Measurements from ENCODE around the gene SUSD1. TPM values are rescaled to one million over a fixed set of nuclear protein-coding genes. Genes with fewer than 3 reads are reported as not detected.

Gene SUSD1
- total and polyA plus RNA-seq, 4 donors, result 1.2 to 19.0 (median 3.2) TPM

GRCh38 chr9:112049811-112050516 is 125.1 kb downstream of the SUSD1 start:
- 72% methylated on average over 4 of the region's 4 CpGs for WGBS
- Histone ChIP-seq H3K4me1 (ENCODE audit: control insufficient read depth in 4 of 4, insufficient read depth in 4 of 4, low read length in 3 of 4) (peaks cover 2 to 27% (median 21%) of the 10 kb centered on the region in 4 donors), H3K4me3 (ENCODE audit: low read depth in 1 of 3, low read length in 3 of 3) (no peak overlapping the region), H3K27me3 (ENCODE audit: control insufficient read depth in 4 of 4, insufficient read depth in 4 of 4, low read length in 3 of 4) (no peaks in the 10 kb centered on the region), H3K9ac (ENCODE audit: low read depth in 1 of 2, low read length in 2 of 2) (no peak overlapping the region), H3K27ac (ENCODE audit: low read depth in 1 of 2, low read length in 2 of 2) (peak overlapping the region; percentile 52 to 63), H3K9me3 (ENCODE audit: control insufficient read depth in 4 of 4, low read length in 3 of 4) (no peaks in the 10 kb centered on the region), H3K36me3 (ENCODE audit: control insufficient read depth in 4 of 4, insufficient read depth in 3 of 4, low read depth in 1 of 4, low read length in 3 of 4) (no peaks in the 10 kb centered on the region)
- DNase-seq (ENCODE audit: low spot score), result no peak
- TF ChIP-seq FOXA1 (IDR thresholded peaks at IDR 0.05), result no peak
- TF ChIP-seq FOXA2 (IDR thresholded peaks at IDR 0.05), result no peak
- no peak for TF ChIP-seq TAF1 (conservative IDR thresholded peaks at IDR 0.05)
- no peak for TF ChIP-seq NR2F2 (IDR thresholded peaks at IDR 0.05)
- TF ChIP-seq, protein P1, sequence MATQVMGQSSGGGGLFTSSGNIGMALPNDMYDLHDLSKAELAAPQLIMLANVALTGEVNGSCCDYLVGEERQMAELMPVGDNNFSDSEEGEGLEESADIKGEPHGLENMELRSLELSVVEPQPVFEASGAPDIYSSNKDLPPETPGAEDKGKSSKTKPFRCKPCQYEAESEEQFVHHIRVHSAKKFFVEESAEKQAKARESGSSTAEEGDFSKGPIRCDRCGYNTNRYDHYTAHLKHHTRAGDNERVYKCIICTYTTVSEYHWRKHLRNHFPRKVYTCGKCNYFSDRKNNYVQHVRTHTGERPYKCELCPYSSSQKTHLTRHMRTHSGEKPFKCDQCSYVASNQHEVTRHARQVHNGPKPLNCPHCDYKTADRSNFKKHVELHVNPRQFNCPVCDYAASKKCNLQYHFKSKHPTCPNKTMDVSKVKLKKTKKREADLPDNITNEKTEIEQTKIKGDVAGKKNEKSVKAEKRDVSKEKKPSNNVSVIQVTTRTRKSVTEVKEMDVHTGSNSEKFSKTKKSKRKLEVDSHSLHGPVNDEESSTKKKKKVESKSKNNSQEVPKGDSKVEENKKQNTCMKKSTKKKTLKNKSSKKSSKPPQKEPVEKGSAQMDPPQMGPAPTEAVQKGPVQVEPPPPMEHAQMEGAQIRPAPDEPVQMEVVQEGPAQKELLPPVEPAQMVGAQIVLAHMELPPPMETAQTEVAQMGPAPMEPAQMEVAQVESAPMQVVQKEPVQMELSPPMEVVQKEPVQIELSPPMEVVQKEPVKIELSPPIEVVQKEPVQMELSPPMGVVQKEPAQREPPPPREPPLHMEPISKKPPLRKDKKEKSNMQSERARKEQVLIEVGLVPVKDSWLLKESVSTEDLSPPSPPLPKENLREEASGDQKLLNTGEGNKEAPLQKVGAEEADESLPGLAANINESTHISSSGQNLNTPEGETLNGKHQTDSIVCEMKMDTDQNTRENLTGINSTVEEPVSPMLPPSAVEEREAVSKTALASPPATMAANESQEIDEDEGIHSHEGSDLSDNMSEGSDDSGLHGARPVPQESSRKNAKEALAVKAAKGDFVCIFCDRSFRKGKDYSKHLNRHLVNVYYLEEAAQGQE (IDR thresholded peaks at IDR 0.05), result no peak
- TF ChIP-seq EGR1 (IDR thresholded peaks at IDR 0.05; ENCODE audit: low read depth in 2 of 2), result no peak
- no peak for TF ChIP-seq HNF4A (conservative IDR thresholded peaks at IDR 0.05)
- TF ChIP-seq, protein P2, sequence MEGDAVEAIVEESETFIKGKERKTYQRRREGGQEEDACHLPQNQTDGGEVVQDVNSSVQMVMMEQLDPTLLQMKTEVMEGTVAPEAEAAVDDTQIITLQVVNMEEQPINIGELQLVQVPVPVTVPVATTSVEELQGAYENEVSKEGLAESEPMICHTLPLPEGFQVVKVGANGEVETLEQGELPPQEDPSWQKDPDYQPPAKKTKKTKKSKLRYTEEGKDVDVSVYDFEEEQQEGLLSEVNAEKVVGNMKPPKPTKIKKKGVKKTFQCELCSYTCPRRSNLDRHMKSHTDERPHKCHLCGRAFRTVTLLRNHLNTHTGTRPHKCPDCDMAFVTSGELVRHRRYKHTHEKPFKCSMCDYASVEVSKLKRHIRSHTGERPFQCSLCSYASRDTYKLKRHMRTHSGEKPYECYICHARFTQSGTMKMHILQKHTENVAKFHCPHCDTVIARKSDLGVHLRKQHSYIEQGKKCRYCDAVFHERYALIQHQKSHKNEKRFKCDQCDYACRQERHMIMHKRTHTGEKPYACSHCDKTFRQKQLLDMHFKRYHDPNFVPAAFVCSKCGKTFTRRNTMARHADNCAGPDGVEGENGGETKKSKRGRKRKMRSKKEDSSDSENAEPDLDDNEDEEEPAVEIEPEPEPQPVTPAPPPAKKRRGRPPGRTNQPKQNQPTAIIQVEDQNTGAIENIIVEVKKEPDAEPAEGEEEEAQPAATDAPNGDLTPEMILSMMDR (IDR thresholded peaks at IDR 0.05; ENCODE audit: low read depth, low read length, missing input control), result no peak

DNA sequence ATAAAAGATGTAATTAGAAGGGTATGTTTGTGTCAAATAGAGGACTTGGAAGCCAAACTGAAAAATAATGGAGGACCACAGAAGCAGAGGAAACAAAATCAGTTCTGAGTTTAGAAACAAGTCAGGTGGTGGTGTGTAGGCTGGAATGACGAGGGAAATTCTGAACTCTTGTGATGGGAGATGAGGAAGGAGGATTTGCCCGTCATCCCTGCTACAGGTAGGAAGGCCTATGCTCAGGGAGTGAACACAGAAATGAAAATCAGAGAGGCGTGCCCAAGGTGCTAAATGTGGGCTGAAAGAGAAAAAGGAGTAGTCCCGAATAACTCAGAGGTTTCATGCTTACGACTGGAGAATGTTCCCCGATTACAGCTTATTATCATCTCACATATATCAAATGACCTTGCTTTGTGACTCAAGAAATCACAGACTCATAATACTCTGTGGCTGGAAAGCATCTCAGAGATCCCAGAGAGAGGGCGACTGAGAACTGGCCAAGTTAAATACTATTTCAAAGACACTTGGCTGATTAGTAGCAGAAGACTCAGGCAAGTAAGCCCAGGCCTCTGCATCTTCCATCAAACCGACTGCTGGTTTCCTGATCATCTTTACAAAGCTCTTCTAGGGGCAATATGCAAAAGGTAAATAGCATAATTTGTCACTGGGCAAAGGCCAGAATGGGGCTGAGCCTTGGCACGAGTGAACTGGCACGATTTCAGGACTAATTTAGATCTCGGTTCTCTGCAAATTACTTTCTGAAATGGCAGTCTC is 126.0 kb downstream of the SUSD1 start:
- H3K4me1 ChIP-seq (ENCODE audit: control insufficient read depth in 4 of 4, insufficient read depth in 4 of 4, low read length in 3 of 4), result peaks cover 2 to 27% (median 21%) of the 10 kb centered on the region in 4 donors
- no peaks in the 10 kb centered on the region for H3K9me3 ChIP-seq (ENCODE audit: control insufficient read depth in 4 of 4, low read length in 3 of 4)
- H3K27me3 ChIP-seq (ENCODE audit: control insufficient read depth in 4 of 4, insufficient read depth in 4 of 4, low read length in 3 of 4), result no peaks in the 10 kb centered on the region
- no peak overlapping the region for H3K4me3 ChIP-seq (ENCODE audit: low read depth in 1 of 3, low read length in 3 of 3)
- no peaks in the 10 kb centered on the region for H3K36me3 ChIP-seq (ENCODE audit: control insufficient read depth in 4 of 4, insufficient read depth in 3 of 4, low read depth in 1 of 4, low read length in 3 of 4)
- H3K27ac ChIP-seq (ENCODE audit: low read depth in 1 of 2, low read length in 2 of 2), result peak overlapping the region; percentile 52 to 63
- 49% methylated on average over 11 of the region's 11 CpGs for whole genome bisulfite sequencing
- TF ChIP-seq FOXA2 (IDR thresholded peaks at IDR 0.05) (no peak), NR2F2 (IDR thresholded peaks at IDR 0.05) (peak; percentile 33), HNF4A (conservative IDR thresholded peaks at IDR 0.05) (peak in 1 of 2 donors; percentile 29)
- no peak for DNase-seq (ENCODE audit: low spot score)
- H3K9ac ChIP-seq (ENCODE audit: low read depth in 1 of 2, low read length in 2 of 2), result no peak overlapping the region

DNA sequence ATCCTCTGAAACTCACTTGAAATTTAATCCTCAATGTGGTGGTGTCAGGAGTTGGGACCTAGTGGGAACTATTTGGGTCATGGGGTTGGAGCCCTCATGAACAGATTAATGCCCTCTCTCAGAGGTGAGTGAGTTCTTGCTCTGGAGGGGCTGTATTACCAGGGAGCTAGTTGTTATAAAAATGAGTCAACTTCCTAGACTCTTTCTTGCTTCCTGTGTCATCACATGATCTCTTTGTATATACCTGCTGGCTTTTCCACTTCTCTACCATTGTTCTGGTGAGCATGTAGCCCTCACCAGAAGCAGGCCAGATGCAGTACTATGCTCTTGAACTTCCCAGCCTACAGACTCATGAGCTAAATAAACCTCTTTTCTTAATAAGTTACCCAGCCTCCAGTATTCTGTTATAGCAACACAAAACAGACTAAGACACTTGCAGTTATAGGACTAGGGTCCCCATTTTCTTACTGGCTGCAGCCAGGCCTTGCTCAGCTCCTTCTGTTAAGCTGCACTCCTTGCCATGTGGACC is 127.5 kb downstream of the SUSD1 start:
- DNase-seq (ENCODE audit: low spot score), result no peak
- Histone ChIP-seq H3K27ac (ENCODE audit: low read depth in 1 of 2, low read length in 2 of 2) (no peak overlapping the region), H3K4me3 (ENCODE audit: low read depth in 1 of 3, low read length in 3 of 3) (no peak overlapping the region), H3K27me3 (ENCODE audit: control insufficient read depth in 4 of 4, insufficient read depth in 4 of 4, low read length in 3 of 4) (no peaks in the 10 kb centered on the region), H3K4me1 (ENCODE audit: control insufficient read depth in 4 of 4, insufficient read depth in 4 of 4, low read length in 3 of 4) (peaks cover 2 to 27% (median 21%) of the 10 kb centered on the region in 4 donors), H3K9ac (ENCODE audit: low read depth in 1 of 2, low read length in 2 of 2) (no peak overlapping the region), H3K36me3 (ENCODE audit: control insufficient read depth in 4 of 4, insufficient read depth in 3 of 4, low read depth in 1 of 4, low read length in 3 of 4) (no peaks in the 10 kb centered on the region), H3K9me3 (ENCODE audit: control insufficient read depth in 4 of 4, low read length in 3 of 4) (no peaks in the 10 kb centered on the region)
- TF ChIP-seq, protein P1 (IDR thresholded peaks at IDR 0.05), result no peak
- TF ChIP-seq, protein P3, sequence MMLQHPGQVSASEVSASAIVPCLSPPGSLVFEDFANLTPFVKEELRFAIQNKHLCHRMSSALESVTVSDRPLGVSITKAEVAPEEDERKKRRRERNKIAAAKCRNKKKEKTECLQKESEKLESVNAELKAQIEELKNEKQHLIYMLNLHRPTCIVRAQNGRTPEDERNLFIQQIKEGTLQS (IDR thresholded peaks at IDR 0.05), result no peak
- TF ChIP-seq RXRA (IDR thresholded peaks at IDR 0.05), result no peak
- TF ChIP-seq HNF4G (IDR thresholded peaks at IDR 0.05), result no peak
- no peak for TF ChIP-seq TAF1 (conservative IDR thresholded peaks at IDR 0.05)
- TF ChIP-seq YY1 (IDR thresholded peaks at IDR 0.05), result no peak
- no peak for TF ChIP-seq GABPA (IDR thresholded peaks at IDR 0.05 in 1 of 2, conservative IDR thresholded peaks at IDR 0.05 in 1 of 2)

Data from liver (tissue), 9 donors.